DND-41 (cell line): Measurements from ENCODE around the gene NIM1K.

ENCODE experiments used
- CTCF ChIP-seq: IDR thresholded peaks from 2 replicates; pipeline ENCODE4 v1.5.1; 2012; ENCODE audit warnings: borderline replicate concordance, low read length, moderate library complexity, mild to moderate bottlenecking; ENCODE audit not compliant: poor library complexity, severe bottlenecking; ENCODE audit errors: extremely low read depth
- EZH2 ChIP-seq: IDR thresholded peaks from 3 replicates; pipeline ENCODE4 v1.6.1; 2012; ENCODE audit warnings: borderline replicate concordance, low read depth, mild to moderate bottlenecking, moderate library complexity, low read length, inconsistent platforms; ENCODE audit not compliant: severe bottlenecking

GRCh38 chr5:43145071-43145470 lies 47.0 kb upstream of the NIM1K start:
- TF ChIP-seq CTCF = no peak
- no peak for TF ChIP-seq EZH2
